Vagina (tissue), 2 donors: ENCODE results near the gene ITPR3. TPM values are rescaled to one million over a fixed set of nuclear protein-coding genes. Genes with fewer than 3 reads are reported as not detected.

Experiments
- DNase-seq, 2 donors: peaks; one replicate each; pipeline ENCODE4 v3.0.0-alpha.2; 2017; ENCODE audit errors: extremely low spot score in 2 of 2
- H3K27ac ChIP-seq: fragments of 200-600 bp; sonication (generic); one replicate; pipeline ENCODE4 v1.5.1; 2019
- H3K27me3 ChIP-seq: fragments of 200-600 bp; sonication (generic); one replicate; pipeline ENCODE4 v1.5.1; 2019
- H3K36me3 ChIP-seq, 2 donors: fragments of 200-600 bp; sonication (generic); one replicate each; pipeline ENCODE4 v1.5.1; 2017 to 2019
- H3K4me1 ChIP-seq: fragments of 200-600 bp; sonication (generic); one replicate; pipeline ENCODE4 v1.5.1; 2019
- H3K4me3 ChIP-seq, 2 donors: fragments of 200-600 bp; sonication (generic); 1 replicate in 1 of 2; 2 replicates in 1 of 2; pipeline ENCODE4 v1.5.1; 2016 to 2019
- H3K9me3 ChIP-seq: fragments of 200-600 bp; sonication (generic); one replicate; pipeline ENCODE4 v1.5.1; 2019
- POLR2A ChIP-seq, 2 donors: fragments of 450-650 bp; IDR thresholded peaks; one replicate each; pipeline ENCODE4 v1.6.1; 2017; ENCODE audit warnings: antibody characterized with exemption in 2 of 2, mild to moderate bottlenecking in 2 of 2, moderate library complexity in 2 of 2
- POLR2AphosphoS5 ChIP-seq, 2 donors: sonication (generic); formaldehyde crosslinking; IDR thresholded peaks; one replicate each; pipeline ENCODE4 v1.9.0; 2017; ENCODE audit warnings: antibody characterized with exemption in 2 of 2, mild to moderate bottlenecking in 2 of 2, low read depth in 1 of 2; ENCODE audit not compliant: insufficient read depth in 1 of 2
- intact Hi-C: fragments of 100-400 bp; cut with DNase I; formaldehyde crosslinking; loops from one replicate; pipeline ENCODE4 v1.15.1; 2023
- total RNA-seq: library from RNA; depleted of rRNA; stranded (reverse); fragments of >200 nt; gene quantifications from one replicate; pipeline ENCODE4 v1.2.3, GENCODE V29; 2016
- TF ChIP-seq, protein P1 (sequence below), 3 experiments: fragments of 450-650 bp in 2 of 3; fragments of 200-600 bp in 1 of 3; sonication (generic) in 1 of 3; IDR thresholded peaks; one replicate each; pipeline ENCODE4 v1.5.1; 2017 to 2019; ENCODE audit warnings: antibody characterized with exemption in 3 of 3, mild to moderate bottlenecking in 2 of 3, moderate library complexity in 2 of 3

The ITPR3 gene
- total RNA-seq, 1 donor from 2014 or later, result 50.1 TPM

GRCh38 chr6:33663028-33663427 is 41.9 kb downstream of the ITPR3 start:
- no peaks in the 10 kb centered on the region for H3K9me3 ChIP-seq
- H3K4me1 ChIP-seq, result no peaks in the 10 kb centered on the region
- intact Hi-C loops, result no loop called here
- no peak overlapping the region for H3K27ac ChIP-seq
- DNase-seq, result no peak
- H3K36me3 ChIP-seq, result peaks cover 0 to 40% of the 10 kb centered on the region in 2 donors
- H3K4me3 ChIP-seq, result no peak overlapping the region
- no peak for TF ChIP-seq POLR2A (IDR thresholded peaks at IDR 0.05)
- TF ChIP-seq, protein P1, sequence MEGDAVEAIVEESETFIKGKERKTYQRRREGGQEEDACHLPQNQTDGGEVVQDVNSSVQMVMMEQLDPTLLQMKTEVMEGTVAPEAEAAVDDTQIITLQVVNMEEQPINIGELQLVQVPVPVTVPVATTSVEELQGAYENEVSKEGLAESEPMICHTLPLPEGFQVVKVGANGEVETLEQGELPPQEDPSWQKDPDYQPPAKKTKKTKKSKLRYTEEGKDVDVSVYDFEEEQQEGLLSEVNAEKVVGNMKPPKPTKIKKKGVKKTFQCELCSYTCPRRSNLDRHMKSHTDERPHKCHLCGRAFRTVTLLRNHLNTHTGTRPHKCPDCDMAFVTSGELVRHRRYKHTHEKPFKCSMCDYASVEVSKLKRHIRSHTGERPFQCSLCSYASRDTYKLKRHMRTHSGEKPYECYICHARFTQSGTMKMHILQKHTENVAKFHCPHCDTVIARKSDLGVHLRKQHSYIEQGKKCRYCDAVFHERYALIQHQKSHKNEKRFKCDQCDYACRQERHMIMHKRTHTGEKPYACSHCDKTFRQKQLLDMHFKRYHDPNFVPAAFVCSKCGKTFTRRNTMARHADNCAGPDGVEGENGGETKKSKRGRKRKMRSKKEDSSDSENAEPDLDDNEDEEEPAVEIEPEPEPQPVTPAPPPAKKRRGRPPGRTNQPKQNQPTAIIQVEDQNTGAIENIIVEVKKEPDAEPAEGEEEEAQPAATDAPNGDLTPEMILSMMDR (IDR thresholded peaks at IDR 0.05), result no peak
- H3K27me3 ChIP-seq, result no peaks in the 10 kb centered on the region

- Histone ChIP-seq H3K36me3 (peaks cover 0 to 40% of the 10 kb centered on the region in 2 donors), H3K4me1 (no peaks in the 10 kb centered on the region), H3K27ac (no peak overlapping the region), H3K27me3 (no peaks in the 10 kb centered on the region), H3K9me3 (no peaks in the 10 kb centered on the region), H3K4me3 (no peak overlapping the region)
- intact Hi-C loops, result no loop called here
- no peak for TF ChIP-seq POLR2A (IDR thresholded peaks at IDR 0.05)
- TF ChIP-seq, protein P1 (IDR thresholded peaks at IDR 0.05), result no peak
- no peak for TF ChIP-seq POLR2AphosphoS5 (IDR thresholded peaks at IDR 0.05; ENCODE audit: insufficient read depth in 1 of 2, low read depth in 1 of 2)
- DNase-seq, result no peak
Observed at GRCh38 chr6:33663727-33664449, 42.8 kb downstream of the ITPR3 start.

- intact Hi-C loops, result no loop called here
- Histone ChIP-seq H3K36me3 (peaks cover 0 to 41% of the 10 kb centered on the region in 2 donors), H3K4me3 (no peak overlapping the region), H3K9me3 (no peaks in the 10 kb centered on the region), H3K27me3 (no peaks in the 10 kb centered on the region), H3K4me1 (no peaks in the 10 kb centered on the region), H3K27ac (no peak overlapping the region)
- TF ChIP-seq POLR2AphosphoS5 (IDR thresholded peaks at IDR 0.05; ENCODE audit: insufficient read depth in 1 of 2, low read depth in 1 of 2), result no peak
- TF ChIP-seq POLR2A (IDR thresholded peaks at IDR 0.05), result no peak
- TF ChIP-seq, protein P1 (IDR thresholded peaks at IDR 0.05), result no peak
- no peak for DNase-seq
Observed at GRCh38 chr6:33664506-33665057, 43.5 kb downstream of the ITPR3 start.

GRCh38 chr6:33665957-33666356 is 44.8 kb downstream of the ITPR3 start:
- Histone ChIP-seq H3K27me3 (no peaks in the 10 kb centered on the region), H3K4me3 (no peak overlapping the region), H3K36me3 (peaks cover 0 to 41% of the 10 kb centered on the region in 2 donors), H3K27ac (no peak overlapping the region), H3K9me3 (no peaks in the 10 kb centered on the region), H3K4me1 (no peaks in the 10 kb centered on the region)
- no peak for TF ChIP-seq POLR2A (IDR thresholded peaks at IDR 0.05)
- no peak for TF ChIP-seq POLR2AphosphoS5 (IDR thresholded peaks at IDR 0.05; ENCODE audit: insufficient read depth in 1 of 2, low read depth in 1 of 2)
- TF ChIP-seq, protein P1 (IDR thresholded peaks at IDR 0.05), result no peak
- intact Hi-C loops, result no loop called here
- no peak for DNase-seq

DNA sequence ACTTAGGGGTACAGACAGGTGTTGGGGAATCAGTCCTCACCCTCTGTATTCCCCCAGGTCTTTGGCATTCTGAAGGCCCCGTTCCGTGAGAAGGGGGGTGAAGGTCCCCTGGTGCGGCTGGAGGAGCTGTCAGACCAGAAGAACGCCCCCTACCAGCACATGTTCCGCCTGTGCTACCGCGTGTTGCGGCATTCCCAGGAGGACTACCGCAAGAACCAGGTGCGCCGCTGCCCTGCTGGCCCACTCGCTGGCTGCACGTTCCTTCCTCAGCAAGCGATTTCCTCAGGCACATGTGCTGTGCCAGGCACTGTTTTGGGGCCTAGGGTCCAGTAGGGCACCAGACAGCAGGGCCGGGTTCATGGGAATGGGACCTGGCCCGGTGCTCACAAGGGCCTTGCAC is 46.0 kb downstream of the ITPR3 start:
- no peak overlapping the region for H3K4me3 ChIP-seq
- H3K36me3 ChIP-seq, result peaks cover 0 to 44% of the 10 kb centered on the region in 2 donors
- intact Hi-C loops, result no loop called here
- H3K27ac ChIP-seq, result no peak overlapping the region
- TF ChIP-seq POLR2A (IDR thresholded peaks at IDR 0.05) (no peak), POLR2AphosphoS5 (IDR thresholded peaks at IDR 0.05; ENCODE audit: insufficient read depth in 1 of 2, low read depth in 1 of 2) (no peak)
- TF ChIP-seq, protein P1 (IDR thresholded peaks at IDR 0.05), result no peak
- no peak for DNase-seq
- H3K27me3 ChIP-seq, result no peaks in the 10 kb centered on the region
- no peaks in the 10 kb centered on the region for H3K9me3 ChIP-seq
- H3K4me1 ChIP-seq, result peaks cover 2% of the 10 kb centered on the region
